Glomerular visceral epithelial cell (primary cell): ENCODE data around the gene ABHD8.

Experiments
- DNase-seq: peaks from one replicate; pipeline ENCODE4 v3.0.0-alpha.2; 2016; ENCODE audit errors: extremely low spot score

The ABHD8 gene, protein sequence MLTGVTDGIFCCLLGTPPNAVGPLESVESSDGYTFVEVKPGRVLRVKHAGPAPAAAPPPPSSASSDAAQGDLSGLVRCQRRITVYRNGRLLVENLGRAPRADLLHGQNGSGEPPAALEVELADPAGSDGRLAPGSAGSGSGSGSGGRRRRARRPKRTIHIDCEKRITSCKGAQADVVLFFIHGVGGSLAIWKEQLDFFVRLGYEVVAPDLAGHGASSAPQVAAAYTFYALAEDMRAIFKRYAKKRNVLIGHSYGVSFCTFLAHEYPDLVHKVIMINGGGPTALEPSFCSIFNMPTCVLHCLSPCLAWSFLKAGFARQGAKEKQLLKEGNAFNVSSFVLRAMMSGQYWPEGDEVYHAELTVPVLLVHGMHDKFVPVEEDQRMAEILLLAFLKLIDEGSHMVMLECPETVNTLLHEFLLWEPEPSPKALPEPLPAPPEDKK

DNA sequence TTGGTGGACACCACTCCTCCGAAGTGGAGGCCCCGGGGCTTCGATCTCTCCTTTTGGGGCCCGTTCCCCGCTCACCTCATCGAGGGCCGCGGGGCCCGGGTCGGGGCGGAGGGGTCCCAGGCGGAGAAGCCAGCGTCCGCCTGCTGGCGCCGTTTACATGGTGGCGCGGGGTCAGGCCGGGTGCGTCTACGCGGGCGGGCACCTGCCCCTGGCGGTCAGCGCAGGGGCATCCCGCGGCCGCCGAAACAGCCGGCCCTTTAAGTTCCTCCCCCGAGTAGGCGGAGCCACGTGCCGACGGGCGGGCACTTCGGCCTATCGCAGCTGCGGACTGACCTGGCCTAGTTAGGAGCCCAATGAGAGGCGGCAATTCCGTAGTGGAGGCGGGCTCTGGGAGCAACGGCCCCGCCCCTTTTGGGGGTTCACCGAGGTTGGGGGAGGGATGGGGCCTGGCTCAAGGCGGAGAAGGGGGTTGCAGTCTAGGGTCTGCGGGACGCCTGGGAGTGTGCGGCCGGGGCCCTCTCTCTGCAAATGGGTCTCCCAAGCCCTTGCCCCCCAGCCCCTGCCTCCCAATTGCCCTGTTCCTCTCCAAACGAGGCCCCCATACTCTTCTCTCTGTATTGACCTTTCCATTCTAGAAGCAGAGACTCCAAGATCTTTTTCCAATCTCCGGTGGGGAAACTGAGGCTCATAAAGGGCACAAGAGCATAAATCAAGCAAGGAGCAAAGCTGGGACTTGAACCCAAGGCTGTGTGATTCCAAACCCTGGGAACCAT, at the start of gene ABHD8:
ABHD8 (minus strand) TSS at position 259 of the 773 bp plus-strand sequence. CDS start 1,809 bp downstream, outside the sequence.
- peak; percentile 97 for DNase-seq

DNA sequence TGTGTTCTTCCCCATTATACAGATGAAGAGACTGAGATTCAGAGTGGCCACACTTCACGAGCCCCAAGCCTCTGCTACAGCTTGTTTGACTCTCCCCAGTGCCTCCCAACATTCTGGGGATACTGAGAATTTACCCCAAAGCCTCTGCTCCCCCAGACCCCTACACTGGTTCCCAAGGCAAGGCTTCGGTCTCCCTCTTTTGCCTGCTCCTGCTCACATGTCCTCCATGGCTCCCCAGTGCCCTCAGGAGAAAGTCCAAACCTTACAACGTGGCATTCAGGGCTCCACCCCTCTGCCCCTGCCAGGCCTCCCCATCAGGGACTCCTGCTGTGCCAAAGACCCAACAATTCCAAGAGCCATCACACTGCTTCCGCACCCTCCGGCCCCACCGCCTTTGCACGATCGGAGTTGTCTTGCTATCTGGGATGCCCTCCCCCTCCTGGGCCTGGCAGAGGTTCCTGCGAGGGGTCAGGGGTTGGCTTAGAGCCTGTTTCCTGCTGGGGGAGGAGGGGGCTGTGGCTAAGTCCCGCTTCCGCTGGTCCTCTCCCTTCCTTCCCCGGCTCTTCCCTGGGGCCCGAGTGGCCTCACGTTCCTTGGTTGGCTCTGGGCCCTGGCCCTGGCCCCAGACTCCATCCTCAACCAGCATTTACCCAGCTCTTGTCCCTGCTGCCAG, 49.5 kb upstream of the ABHD8 start:
- DNase-seq, result no peak

DNA sequence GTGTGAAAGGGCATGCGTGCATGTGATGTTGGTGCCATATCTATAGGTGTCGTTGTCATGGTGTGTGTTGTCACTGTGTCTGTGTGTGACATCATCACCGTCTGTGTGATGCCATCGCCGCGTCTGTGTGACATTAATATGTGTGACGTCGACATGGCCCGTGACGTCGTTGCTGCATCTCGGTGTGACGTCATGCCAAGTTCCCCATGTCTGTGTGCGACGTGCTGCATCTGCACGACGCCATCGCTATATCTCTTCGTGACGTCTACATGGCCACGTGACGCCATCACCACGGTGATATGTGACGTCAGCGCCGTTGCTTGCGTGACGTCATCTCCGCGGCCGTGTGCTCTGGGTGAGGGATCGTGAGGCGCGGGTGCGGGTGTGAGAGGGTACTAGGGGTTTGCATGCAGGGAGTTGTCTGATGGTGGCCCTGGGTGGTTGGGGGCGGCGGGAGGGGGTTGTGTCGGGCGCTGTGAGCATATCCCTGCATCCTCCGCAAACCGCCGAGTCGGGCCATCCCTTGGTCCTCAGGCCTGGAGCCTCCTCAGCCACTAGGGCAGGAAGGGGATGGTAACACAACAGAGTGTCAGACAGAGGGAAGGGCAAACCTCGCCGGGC, 48.7 kb upstream of the ABHD8 start:
- no peak for DNase-seq

DNA sequence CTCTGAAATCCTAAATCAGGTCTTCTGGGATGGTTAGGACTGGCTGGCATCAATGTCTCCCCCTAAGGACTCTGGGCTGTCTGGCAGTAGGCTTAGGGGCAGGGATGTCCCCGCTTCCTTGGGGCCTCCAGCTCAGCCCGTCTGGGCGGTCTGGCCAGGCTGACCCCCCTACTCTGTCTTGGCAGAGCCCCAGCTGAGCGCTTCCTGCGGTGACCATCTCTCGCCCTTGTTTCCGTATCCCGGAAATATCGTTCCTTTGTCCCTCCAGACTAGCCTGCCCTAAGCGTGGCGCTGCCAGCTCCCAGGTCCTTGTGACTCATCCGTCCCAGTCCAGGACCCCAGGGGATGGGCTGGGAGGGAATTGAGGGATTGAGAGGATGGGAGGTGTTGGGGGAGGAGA, 45.5 kb upstream of the ABHD8 start:
- peak; percentile 70 for DNase-seq

DNA sequence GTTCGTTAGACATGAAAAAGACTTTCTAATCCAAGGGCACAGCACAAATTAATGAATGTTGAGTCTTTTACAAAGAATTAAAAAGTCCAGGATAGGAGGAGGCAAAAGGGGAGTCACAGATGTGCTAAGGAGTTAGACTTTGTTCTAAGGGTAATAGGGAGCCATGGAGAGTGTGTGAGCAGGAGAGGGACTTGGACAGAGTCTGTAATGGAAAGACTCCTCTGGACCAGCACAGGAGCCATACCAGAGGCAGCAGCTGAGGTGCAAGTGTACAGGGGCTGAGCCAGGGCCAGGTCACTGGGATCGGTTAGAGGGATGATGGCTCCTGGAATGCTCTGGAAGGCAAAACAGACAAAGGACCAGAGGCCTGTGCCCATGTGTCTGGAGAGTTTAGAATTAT, 44.7 kb upstream of the ABHD8 start:
- DNase-seq, result no peak

DNA sequence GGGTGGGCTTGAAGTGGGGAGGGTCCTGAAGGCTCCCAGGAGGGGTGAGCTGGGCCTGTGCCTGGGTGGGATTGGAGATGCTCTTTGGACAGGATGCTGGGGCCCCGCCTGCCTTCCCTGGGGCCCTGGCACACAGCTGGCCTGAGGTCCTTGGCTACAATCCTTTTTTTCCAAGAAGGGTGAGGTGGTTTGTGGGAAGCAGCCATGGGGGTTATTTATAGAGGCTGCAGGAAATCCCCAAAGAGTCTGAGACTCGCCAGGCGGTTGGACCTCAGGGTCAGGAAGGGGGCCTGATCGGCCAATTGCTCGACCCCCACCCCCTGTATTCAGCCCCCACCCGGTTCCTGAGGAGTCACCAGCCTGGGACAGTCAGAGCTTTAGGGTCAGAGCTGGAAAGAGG, 44.1 kb upstream of the ABHD8 start:
- peak; percentile 23 for DNase-seq

DNA sequence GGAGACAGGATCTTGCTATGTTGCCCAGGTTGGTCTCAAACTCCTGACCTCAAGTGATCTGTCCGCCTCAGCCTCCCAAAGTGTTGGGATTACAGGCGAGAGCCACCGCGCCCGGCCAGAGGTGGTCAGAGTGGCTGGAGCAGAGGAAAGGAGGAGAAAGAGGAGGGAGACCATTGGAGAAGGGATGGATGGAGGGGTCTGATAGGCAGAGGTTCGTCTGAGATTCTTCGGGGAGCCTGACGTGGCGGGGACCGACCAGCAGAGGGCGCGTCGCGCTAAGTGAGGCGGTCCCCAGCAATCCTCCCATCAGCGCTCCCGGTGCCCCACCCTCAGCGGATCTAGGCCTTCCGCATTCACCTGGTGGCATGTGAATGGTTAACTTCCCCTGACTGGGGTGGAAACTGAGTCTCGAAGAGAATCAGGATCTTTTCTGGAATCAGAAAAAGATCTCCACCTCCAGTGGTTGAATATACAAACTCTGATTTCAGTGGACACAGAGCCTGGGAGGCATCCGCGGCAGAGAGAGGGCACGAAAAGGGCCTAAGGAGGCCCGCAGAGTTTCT, 43.0 kb upstream of the ABHD8 start:
- DNase-seq, result peak; percentile 74

DNA sequence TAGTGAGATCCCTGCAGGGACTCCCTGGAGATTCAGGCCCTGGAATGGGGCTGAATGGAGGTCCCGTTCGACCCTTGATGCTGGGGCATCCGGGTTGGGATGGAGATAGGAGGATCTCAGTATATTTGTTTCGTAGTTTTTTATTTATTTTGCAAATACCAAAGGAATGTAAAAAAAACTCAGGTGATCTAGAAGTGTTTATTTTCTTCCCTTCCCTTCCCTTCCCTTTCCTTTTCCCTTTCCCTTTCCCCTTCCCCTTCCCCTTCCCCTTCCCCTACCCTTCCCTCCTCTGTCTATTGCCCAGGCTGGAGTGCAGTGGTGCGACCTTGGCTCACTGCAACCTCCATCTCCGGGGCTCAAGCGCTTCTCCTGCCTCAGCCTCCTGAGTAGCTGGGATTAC, 38.6 kb upstream of the ABHD8 start:
- DNase-seq, result no peak

DNA sequence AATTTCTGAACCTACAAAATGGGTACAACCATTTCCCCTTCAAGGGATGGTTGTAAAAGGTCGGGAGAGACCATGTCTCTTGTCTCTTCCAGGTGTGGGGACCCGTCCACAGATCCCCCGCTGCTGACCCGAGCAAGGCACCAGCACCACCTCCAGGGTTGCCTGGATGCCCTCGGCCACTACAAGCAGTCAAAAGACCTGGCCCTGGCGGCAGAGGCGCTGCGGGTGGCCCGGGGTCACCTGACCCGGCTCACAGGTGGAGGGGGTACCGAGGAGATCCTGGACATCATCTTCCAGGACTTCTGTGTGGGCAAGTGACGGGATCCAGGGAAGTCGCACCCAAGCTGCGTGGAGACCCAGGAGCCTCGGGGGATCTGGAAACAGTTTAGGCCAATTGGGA, 38.2 kb upstream of the ABHD8 start:
- DNase-seq, result no peak

DNA sequence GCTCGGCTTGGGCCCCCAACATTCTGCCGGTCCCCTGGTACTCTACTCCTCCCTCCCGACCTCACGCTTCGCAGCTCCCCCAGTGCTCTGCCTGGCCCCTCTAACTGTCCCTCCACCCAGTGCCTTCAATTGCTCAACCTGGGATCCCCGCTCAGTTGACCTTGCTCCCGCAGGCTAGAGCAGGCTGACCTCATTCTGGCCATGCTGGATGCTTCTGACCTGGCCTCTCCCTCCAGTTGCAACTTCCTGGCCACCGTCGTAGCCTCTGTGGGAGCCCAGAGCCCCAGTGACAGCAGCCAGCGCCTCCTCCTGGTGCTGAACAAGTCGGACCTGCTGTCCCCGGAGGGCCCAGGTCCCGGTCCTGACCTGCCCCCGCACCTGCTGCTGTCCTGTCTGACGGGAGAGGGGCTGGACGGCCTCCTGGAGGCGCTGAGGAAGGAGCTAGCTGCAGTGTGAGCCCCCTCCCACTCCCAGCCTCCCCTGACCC, 37.7 kb upstream of the ABHD8 start:
- no peak for DNase-seq

DNA sequence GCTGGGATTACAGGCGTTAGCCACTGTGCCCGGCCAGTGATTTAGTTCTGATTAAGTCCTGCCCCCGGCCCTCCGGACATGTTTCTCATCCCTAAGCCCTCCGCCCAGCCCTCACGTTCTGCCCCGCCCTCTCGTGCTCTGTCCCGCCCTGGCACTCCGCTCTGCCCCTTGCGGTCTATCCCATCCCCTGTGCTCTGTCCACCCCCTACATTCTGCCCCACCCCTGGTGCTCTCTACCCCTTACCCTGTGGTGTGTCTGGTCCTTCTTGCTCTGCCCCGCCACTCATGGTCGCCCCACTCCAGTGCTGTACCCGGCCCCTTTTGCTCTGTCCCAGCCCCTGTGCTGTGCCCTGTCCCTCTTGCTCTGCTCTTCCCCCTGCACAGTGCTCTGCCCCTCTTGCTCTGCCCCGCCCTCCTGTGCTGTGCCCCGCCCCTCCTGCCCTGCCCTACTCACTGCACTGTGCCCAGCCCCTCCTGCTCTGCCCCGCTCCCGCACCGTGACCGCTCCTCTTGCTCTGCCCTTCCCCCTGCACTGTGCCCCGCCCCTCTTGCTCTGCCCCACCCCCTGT, 37.2 kb upstream of the ABHD8 start:
- DNase-seq, result no peak

DNA sequence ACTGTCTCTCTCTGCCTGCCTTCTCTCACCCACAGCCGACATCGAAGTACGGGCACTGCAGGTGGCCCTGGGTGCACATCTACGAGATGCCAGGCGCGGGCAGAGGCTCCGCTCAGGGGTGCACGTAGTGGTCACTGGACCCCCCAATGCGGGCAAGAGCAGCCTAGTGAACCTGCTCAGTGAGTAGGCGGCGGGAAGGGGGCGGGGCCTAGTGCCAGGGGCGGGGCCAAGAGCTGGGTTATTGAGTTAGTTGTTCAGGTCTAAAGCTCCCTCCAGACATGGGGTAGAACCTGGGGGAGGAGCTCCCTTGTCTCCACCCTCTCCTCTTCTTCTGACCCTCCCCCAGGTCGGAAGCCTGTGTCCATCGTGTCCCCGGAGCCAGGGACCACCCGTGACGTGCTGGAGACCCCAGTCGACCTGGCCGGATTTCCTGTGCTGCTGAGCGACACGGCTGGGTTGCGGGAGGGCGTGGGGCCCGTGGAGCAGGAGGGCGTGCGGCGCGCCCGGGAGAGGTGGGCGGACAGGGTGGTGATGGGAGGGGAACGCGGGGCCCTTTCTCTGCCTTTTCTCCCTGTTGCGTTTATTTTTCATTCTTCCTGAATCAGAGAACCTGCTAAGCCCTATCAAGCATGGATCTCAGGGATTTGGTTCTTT, 36.0 kb upstream of the ABHD8 start:
- DNase-seq, result peak; percentile 18

DNA sequence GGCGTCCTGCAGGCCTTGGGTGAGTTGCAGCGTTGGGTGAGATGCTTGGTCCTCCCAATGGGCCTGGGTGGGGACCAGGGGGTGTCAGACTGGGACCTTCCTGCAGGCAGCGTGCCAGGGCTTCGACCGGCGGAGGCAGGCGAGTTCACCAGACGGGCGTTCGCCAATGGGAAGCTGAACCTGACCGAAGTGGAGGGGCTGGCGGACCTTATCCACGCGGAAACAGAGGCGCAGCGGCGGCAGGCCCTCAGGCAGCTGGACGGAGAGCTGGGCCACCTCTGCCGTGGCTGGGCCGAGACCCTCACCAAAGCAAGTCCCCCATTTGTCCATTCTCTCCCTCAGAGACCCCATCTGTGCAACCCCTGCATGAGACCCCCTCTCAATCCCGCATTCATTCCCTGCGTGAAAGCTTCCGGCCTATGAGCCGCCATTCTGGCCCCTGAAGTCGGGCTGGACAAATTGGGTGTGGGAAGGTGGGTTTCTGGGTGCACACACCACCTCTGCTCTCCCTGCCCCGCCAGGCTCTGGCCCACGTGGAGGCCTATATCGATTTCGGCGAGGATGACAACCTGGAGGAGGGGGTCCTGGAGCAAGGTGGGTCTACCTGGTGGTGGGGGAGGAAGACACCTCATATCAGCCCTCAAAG, 35.3 kb upstream of the ABHD8 start:
- DNase-seq, result no peak

DNA sequence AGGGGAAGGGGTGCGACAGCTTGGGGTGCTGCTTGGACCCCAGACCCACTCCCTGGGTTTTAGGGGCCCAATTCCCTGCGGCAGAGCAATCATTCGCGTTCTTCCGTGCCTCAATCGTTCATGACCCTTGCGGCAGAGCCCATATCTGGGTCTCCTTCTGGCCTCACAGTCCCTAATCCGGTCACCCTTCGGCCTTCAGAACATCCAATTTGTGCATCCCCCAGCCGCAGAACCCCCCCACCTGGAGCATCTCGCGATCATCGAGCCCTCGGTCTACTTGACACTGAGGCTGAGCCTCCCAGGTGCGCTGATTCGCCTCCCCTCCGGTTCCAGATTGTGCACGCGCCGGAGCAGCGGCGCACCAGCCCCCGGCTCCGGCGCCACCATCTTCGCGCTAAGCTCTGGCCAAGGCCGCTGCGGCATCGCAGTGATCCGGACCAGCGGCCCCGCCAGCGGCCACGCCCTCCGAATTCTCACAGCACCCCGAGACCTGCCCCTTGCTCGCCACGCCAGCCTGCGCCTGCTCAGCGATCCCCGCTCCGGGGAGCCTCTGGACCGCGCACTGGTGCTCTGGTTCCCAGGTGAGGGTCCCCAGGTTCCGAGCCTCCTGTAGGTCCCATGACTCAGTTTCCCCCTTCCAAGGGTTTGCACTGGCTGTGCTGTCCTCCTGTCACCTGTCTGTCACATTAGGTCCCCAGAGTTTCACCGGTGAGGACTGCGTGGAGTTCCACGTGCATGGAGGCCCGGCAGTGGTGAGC, 34.6 kb upstream of the ABHD8 start:
- peak; percentile 37 for DNase-seq

DNA sequence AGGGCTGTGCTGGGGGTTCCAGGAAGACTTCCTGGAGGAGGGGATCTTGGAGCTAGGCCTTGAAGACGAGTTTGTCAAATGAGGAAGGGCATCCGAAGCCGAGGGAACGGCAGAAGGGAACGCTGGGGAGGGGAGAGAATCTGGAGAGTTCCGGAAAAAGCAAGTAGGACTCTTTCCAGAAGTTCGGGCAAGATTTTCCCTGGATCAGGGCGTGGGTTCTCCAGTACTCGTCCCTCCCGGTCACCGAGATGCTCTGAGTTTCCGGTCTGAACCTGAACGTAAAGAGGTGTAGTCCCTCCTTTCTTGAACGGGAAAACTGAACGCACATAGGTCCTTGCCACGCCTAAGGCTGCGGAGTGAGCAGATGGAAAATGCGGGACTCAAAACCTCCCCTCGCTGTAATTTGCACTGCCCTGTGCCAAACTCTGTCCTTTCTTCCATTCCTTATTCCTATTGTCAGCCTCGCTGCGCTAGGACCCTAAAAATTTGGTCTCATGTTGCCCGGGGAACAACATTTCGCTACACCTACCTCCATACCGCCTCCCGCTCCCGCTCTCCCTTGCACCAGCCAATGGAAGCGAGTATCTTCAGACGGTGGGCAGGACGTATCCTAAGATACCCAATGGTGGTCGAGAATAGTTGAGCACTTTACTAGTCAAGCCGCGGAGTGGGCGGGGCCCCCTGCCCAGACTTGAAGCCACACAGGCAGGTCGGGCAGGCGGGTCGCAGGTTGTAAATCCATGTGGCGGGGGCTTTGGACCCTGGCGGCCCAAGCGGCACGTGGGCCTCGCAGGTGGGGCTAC, 33.8 kb upstream of the ABHD8 start, which contains the start of gene GTPBP3:
GTPBP3 (plus strand) TSS at position 682 of the 803 bp plus-strand sequence; CDS start at position 741, 59 bp downstream.
- peak; percentile 98 for DNase-seq

DNA sequence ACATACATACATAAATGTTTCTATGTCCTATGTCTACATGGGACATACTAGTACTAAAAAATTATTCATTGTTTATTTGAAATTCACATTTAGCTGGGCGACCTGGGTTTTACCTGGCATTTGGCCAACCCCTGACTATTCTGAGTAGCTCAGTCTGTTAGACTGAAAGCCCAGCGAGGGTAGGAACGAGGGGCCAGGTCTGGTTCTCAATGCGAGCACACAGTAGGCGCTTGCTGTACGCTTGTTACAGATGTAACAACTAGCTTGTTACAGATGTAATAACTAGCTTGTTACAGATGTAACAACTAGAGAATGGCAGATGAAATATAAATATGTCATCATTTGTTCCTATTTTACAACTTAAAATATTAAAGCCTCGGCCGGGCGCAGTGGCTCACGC, 32.4 kb upstream of the ABHD8 start:
- DNase-seq, result no peak

DNA sequence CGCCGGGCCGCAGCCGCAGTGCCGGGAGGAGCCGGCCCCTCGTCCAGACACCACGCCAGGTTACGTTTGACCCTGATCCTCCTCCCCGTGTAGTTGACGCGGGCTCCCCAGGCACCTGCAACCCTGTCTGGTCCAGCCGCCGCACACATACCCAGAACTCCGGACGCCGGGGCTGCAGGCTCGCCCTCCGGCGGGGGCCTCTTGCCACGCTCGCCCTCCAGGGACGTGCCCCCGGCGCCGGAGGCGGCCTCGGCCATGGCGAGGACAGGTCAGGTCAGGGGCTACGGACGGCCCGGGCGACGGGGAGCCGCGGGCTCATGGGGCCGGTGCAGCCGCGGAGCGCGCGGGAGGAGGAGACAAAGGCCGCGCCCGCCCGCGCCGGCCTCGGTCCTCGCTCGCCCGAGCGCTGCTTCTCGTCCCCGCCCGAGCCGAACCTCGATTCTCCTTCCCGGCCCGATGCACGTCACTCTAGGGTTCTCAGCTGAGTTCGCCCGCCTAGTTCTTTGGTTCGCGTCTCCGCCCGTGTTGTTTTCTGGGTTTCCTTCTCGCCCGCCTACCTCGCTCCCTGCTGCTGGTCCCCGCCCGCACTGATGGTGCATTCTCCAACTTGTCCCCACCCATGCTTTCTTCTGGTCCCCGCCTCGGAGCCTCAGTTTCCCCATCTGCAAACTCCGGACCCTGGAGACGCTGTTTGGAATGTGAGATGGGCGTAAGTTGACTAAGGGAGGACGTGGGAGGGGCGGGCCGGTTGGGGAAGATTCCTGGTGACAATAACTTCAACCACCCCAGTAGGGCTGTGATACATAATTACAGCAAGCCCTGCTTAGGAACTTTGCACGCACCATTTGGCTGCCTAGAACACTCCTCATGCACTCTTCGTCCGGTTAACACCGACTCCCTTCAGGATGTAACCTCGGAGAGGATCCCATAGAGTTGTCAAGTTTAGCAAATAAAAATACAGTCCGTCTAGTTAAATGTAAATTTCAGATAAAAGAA, 31.5 kb upstream of the ABHD8 start, which contains the start of gene ANO8:
ANO8 (minus strand) TSS at position 442 of the 996 bp plus-strand sequence; CDS start at position 257, 185 bp downstream.
- DNase-seq, result peak; percentile 96
